Myocyte (in vitro differentiated cells): ENCODE data around the gene TRAFD1. TPM values are rescaled to one million over a fixed set of nuclear protein-coding genes. Genes with fewer than 3 reads are reported as not detected.

Experiments used
- DNase-seq: peaks from one replicate; pipeline ENCODE4 v3.0.0-alpha.2; 2012; ENCODE audit warnings: low read depth
- microRNA-seq: library from miRNA; unstranded; fragments of <30 nt; microRNA quantifications from one replicate; pipeline ENCODE4, GENCODE V29; 2016
- total RNA-seq: library from RNA; depleted of rRNA; stranded (reverse); fragments of >200 nt; gene quantifications from 2 replicates; pipeline ENCODE4 v1.2.3, GENCODE V29; 2014

Gene TRAFD1
- total RNA-seq, 1 donor from 2014 or later = 56.9 TPM

DNA sequence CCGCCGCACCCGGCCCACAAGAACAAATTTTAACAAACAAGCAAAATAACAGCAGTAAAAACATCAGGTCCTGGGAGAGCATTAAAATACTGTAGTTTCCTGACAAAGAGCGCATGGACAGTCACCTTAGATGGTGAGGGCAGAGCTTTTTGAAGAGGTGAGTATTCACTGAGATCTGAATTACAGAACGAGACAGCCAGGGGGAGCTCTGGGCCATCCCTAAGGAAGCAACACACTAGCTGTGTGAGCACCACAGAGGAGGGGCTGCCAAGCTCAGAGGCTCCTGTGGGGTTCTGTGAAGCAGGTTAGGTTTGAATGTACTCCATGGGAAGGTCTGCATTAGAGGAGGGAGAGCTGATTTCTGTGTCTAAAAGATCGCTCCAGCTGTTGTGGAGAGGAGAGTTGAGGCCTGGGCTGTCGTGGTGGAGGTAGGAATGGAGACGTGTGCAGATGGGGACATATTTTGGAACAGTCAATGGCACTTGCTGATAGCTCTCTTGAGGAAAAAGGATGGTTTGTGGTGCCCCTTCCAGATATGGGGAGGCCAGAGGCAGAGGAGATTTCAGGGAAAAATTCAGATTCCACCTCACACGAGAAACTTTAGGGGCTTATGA, 72.9 kb downstream of the TRAFD1 start:
- DNase-seq = peak; percentile 44

- DNase-seq = no peak
Measured at GRCh38 chr12:112199136-112199535, 73.8 kb downstream of the TRAFD1 start.

Small RNA genes lying within 50 kb of the gene (microRNA-seq; reads per million reads assigned to microRNA genes)
- not detected for gene MIR6861

Other genes with a start within 250 kb of the TRAFD1 start
- 10.9 and 11.4 TPM in 2 replicates for gene TMEM116, start 112.4 kb upstream of the TRAFD1 start, total RNA-seq
- 39.0 and 43.3 TPM in 2 replicates for gene ERP29, start 112.1 kb upstream of the TRAFD1 start, total RNA-seq
- gene NAA25, start 16.8 kb upstream of the TRAFD1 start, total RNA-seq = 28.7 and 40.9 TPM in 2 replicates